Subcutaneous adipose tissue (tissue), 4 donors: Measurements from ENCODE around the gene ATP8B3. TPM values are rescaled to one million over a fixed set of nuclear protein-coding genes. Genes with fewer than 3 reads are reported as not detected.

ENCODE experiments used
- CTCF ChIP-seq: fragments of 450-650 bp; IDR thresholded peaks from one replicate; pipeline ENCODE4 v1.5.1; 2016; ENCODE audit warnings: low read depth, mild to moderate bottlenecking, control low read depth, antibody characterized with exemption, moderate library complexity
- total RNA-seq, 4 donors: library from RNA; depleted of rRNA; stranded (reverse); fragments of >200 nt; gene quantifications; one replicate each; pipeline ENCODE4 v1.1.0, GENCODE V29; 2016

The ATP8B3 gene
- total RNA-seq, 4 donors from 2014 or later = 1.5 to 3.3 (median 1.8) TPM

DNA sequence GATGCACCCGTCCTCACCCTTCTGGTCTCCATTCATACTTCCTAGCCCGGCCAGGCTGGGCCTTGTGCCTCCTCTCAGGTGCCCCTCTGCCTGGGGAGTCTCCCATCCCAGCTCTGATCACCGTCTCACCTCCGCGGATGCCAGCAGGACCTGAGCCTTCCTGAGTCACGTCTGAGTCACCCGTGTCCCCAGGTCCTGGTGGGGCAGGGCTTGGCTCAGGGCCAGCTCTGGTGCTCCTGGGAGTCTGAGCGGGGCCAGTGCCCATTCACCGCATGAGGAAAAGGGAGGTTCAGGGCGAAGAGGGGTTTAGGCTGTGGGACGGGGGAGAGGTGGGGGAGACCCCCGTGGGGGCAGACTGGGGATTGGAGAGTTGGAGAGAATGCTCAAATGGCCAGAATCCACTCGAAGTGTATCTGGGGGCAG lies 593 bp downstream of the ATP8B3 start:
- TF ChIP-seq CTCF = no peak

DNA sequence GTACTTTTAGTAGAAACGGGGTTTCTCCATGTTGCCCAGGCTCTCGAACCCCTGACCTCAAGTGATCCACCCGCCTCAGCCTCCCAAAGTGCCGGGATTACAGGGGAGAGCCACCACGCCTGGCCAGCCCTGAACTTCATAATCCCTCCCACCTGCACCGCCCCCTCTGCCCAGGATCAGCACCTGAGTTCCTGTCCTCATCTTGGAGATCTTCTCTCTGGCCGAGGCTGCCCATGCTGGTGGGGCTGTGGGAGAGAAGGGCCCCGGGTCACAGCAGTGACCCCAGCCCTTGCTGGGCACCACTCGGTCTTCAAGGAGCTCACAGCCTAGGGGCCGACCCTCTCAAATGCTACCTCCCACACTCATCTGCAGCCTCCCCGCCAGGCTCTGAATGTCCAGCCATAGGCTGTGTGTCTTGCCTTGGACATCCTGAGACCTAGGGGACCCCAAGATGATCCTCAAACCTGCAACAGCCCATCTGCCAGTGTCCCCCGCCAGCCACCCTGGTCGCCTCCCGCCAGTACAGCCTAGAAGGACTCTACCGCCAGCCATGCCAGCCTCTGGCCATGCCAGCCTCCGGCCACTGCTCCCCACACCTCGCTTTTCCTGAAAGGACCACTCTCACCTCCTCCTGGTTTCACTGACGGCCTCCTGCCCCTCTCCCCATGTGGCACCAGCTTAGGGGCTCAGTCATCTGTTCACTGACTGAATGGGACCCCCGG lies 1.5 kb downstream of the ATP8B3 start:
- TF ChIP-seq CTCF = no peak

GRCh38 chr19:1809678-1810077 lies 2.4 kb downstream of the ATP8B3 start:
- TF ChIP-seq CTCF = no peak

DNA sequence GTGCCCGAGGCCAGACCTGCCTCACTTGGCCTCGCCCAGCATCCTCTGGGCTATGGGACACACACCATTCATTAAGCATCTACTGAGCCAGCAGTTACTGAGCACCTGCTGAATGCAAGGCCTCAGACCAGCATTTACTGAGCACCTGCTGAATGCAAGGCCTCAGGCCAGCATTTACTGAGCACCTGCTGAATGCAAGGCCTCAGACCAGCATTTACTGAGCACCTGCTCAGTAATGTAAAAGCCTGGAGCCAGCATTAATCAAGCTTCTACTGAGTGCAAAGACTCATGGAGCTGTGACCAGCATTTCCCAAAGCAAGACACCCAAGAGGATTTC lies 3.7 kb downstream of the ATP8B3 start:
- TF ChIP-seq CTCF = no peak

DNA sequence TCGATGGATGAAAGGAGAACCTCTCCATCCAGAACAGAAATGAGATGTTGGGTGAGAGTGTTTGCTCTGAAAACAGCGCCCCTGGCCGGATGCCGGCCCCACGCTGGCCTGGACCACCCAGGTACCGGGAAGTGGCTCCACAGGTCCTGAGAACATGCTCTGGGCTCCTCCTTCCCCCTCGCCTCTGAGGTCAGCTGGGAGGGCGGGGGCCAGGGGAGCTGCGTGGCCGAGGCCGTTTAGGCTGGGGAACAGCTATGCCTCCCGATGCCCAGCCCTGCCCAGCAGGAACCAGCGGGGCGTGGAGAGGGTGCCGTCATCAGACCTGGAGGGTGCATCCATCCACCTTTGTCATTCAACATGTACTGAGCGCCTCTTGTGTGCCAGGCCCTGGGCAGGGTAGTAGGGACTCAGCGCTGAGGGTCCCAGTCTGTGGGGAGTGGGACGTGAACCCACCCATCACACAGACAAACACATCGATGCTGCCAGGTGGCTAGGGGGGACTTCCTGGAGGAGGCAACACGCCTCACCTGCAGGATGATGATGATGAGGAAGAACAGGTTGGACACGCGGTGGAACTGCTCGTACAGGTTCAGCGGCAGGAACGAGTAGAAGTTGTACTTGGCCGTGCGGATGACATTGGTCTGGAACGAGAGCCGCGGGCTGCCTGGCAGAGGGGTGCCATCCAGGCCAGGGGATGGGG lies 4.2 kb downstream of the ATP8B3 start:
- TF ChIP-seq CTCF = no peak

- no peak for TF ChIP-seq CTCF
Observed at GRCh38 chr19:1807030-1807694, 4.9 kb downstream of the ATP8B3 start.

- no peak for TF ChIP-seq CTCF
Observed at GRCh38 chr19:1806184-1807029, 5.7 kb downstream of the ATP8B3 start.
